HepG2 (cell line): Measurements from ENCODE around the gene NT5C. TPM values are rescaled to one million over a fixed set of nuclear protein-coding genes. Genes with fewer than 3 reads are reported as not detected.

Source experiments
- ETV6 ChIP-seq: sonication (generic); formaldehyde crosslinking; conservative IDR thresholded peaks from 2 replicates; pipeline ENCODE4 v1.4.0; 2020; ENCODE audit warnings: missing genetic modification reagents
- FOXJ3 ChIP-seq: sonication (generic); formaldehyde crosslinking; IDR thresholded peaks from 2 replicates; pipeline ENCODE4 v1.4.0; 2020; ENCODE audit warnings: missing genetic modification reagents, mild to moderate bottlenecking, borderline replicate concordance
- IKZF5 ChIP-seq: IDR thresholded peaks from 2 replicates; pipeline ENCODE4 v1.6.1; 2018; ENCODE audit warnings: missing genetic modification reagents, mild to moderate bottlenecking, missing compliant biosample characterization
- IRF2 ChIP-seq: IDR thresholded peaks from 2 replicates; pipeline ENCODE4 v1.6.1; 2018; ENCODE audit warnings: missing genetic modification reagents, missing compliant biosample characterization
- MEIS2 ChIP-seq: sonication (generic); formaldehyde crosslinking; IDR thresholded peaks from 2 replicates; pipeline ENCODE4 v1.9.0; 2021; ENCODE audit warnings: mild to moderate bottlenecking, missing genetic modification reagents
- RBM39 ChIP-seq: fragments of 200-400 bp; formaldehyde crosslinking; IDR thresholded peaks from one replicate; pipeline ENCODE4 v1.6.1; 2018; ENCODE audit warnings: antibody characterized with exemption, mild to moderate bottlenecking, low read depth, low read length; ENCODE audit not compliant: poor library complexity, severe bottlenecking
- REXO4 ChIP-seq: sonication (generic); formaldehyde crosslinking; IDR thresholded peaks from 2 replicates; pipeline ENCODE4 v1.8.0; 2022; ENCODE audit warnings: missing genetic modification reagents, mild to moderate bottlenecking, borderline replicate concordance
- ZNF207 ChIP-seq: fragments of 450-650 bp; IDR thresholded peaks from 2 replicates; pipeline ENCODE4 v1.6.1; 2016; ENCODE audit warnings: antibody characterized with exemption, borderline replicate concordance
- ZNF337 ChIP-seq: sonication (generic); formaldehyde crosslinking; IDR thresholded peaks from 2 replicates; pipeline ENCODE4 v1.5.1; 2020; ENCODE audit warnings: missing genetic modification reagents, low read depth, mild to moderate bottlenecking, borderline replicate concordance
- ZNF567 ChIP-seq: sonication (generic); formaldehyde crosslinking; IDR thresholded peaks from 2 replicates; pipeline ENCODE4 v1.8.1; 2023; ENCODE audit warnings: mild to moderate bottlenecking, missing genetic modification reagents, borderline replicate concordance
- ZNF577 ChIP-seq: sonication (generic); formaldehyde crosslinking; IDR thresholded peaks from 2 replicates; pipeline ENCODE4 v1.4.0; 2020; ENCODE audit warnings: mild to moderate bottlenecking, low read depth, missing genetic modification reagents, borderline replicate concordance
- ZNF790 ChIP-seq: sonication (generic); formaldehyde crosslinking; IDR thresholded peaks from 2 replicates; pipeline ENCODE4 v1.8.0; 2022; ENCODE audit warnings: missing genetic modification reagents, mild to moderate bottlenecking, borderline replicate concordance
- ZNF879 ChIP-seq: sonication (generic); formaldehyde crosslinking; IDR thresholded peaks from 2 replicates; pipeline ENCODE4 v1.8.1; 2023; ENCODE audit warnings: missing genetic modification reagents
- polyA plus RNA-seq, 8 experiments: library from polyadenylated mRNA; depleted of rRNA in 3 of 8; stranded (reverse) in 7 of 8; unstranded in 1 of 8; fragments of >200 nt; fragmentation: Illumina TruSeq in 4 of 8; extraction: Trizol in 4 of 8; gene quantifications; 2 replicates each; pipeline versions ENCODE4 v1.2.1 to v1.2.3, GENCODE V29; 2011 to 2016; ENCODE audit warnings: low read depth in 4 of 8, missing spikeins in 1 of 8, mixed read lengths in 1 of 8; ENCODE audit not compliant: insufficient read depth in 1 of 8
- total RNA-seq, 5 experiments: library from RNA; depleted of rRNA; stranded (reverse); fragments of >200 nt; fragmentation: Illumina TruSeq; extraction: Trizol; gene quantifications; 2 replicates each; pipeline ENCODE4 v1.2.3, GENCODE V29; 2016; ENCODE audit warnings: low read depth in 1 of 5
- TF ChIP-seq, protein P1 (sequence below): sonication (generic); formaldehyde crosslinking; IDR thresholded peaks from 2 replicates; pipeline ENCODE4 v1.4.0; 2020; ENCODE audit warnings: missing genetic modification reagents, borderline replicate concordance
- TF ChIP-seq, protein P2 (sequence below): sonication (generic); formaldehyde crosslinking; IDR thresholded peaks from 2 replicates; pipeline ENCODE4 v1.4.0; 2020; ENCODE audit warnings: mild to moderate bottlenecking, low read depth, missing genetic modification reagents
- TF ChIP-seq, protein P3 (sequence below): IDR thresholded peaks from 2 replicates; pipeline ENCODE4 v1.6.1; 2016; ENCODE audit warnings: control low read depth
- TF ChIP-seq, protein P4 (sequence below): sonication (generic); formaldehyde crosslinking; conservative IDR thresholded peaks from 2 replicates; pipeline ENCODE4 v1.5.0; 2020; ENCODE audit warnings: missing genetic modification reagents

The NT5C gene
- total and polyA plus RNA-seq, 2 of the 13 experiments (the other 11 are each of a cell fraction or from before 2014, with no cell fraction given), result 42.8 to 48.6 TPM

DNA sequence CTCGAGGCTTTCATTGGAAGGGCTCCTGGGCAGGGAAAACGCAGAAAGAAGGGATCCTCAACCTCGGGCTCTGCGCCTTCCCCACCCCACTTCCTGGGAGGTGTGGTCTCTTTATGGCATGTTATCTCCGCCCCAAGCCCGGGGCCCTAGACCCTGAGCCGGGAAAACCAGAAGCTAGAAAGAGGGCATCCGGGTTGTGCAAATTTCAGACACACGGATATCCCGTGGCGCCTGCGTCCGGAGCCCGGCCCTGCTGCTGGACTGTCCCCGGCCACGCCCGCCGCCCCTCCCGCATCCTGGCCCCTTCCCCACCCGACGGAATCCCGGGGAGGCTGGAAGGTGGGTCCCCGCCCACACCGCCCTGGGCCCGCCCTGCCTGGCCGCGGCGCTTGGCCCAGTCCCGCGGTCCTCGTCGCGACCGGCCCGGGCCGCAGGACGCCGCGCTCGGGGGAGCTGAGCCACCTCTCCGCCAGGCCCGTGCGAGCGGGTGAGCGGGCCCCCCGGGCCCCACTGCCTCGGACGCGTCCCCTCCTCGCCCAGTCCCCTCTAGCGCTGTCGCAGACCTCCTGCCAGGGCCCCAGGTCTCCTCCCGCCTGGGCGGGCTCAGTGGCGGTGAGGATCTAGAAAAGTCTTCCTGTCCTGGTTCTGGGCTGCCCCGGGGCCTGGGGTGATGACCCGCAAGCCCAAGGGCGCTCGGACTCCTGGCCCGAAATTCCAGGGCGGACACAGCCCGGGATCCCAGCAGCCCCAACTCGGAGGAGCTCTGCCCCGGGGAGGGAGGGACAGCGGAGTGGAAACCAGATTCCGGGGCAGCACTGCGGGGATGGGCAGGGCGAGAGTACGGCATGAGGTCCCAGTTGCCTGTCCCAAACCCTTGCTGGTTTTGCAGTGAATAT lies 43.7 kb downstream of the NT5C start, which contains the start of gene SLC16A5 (continued):
- TF ChIP-seq, protein P1, sequence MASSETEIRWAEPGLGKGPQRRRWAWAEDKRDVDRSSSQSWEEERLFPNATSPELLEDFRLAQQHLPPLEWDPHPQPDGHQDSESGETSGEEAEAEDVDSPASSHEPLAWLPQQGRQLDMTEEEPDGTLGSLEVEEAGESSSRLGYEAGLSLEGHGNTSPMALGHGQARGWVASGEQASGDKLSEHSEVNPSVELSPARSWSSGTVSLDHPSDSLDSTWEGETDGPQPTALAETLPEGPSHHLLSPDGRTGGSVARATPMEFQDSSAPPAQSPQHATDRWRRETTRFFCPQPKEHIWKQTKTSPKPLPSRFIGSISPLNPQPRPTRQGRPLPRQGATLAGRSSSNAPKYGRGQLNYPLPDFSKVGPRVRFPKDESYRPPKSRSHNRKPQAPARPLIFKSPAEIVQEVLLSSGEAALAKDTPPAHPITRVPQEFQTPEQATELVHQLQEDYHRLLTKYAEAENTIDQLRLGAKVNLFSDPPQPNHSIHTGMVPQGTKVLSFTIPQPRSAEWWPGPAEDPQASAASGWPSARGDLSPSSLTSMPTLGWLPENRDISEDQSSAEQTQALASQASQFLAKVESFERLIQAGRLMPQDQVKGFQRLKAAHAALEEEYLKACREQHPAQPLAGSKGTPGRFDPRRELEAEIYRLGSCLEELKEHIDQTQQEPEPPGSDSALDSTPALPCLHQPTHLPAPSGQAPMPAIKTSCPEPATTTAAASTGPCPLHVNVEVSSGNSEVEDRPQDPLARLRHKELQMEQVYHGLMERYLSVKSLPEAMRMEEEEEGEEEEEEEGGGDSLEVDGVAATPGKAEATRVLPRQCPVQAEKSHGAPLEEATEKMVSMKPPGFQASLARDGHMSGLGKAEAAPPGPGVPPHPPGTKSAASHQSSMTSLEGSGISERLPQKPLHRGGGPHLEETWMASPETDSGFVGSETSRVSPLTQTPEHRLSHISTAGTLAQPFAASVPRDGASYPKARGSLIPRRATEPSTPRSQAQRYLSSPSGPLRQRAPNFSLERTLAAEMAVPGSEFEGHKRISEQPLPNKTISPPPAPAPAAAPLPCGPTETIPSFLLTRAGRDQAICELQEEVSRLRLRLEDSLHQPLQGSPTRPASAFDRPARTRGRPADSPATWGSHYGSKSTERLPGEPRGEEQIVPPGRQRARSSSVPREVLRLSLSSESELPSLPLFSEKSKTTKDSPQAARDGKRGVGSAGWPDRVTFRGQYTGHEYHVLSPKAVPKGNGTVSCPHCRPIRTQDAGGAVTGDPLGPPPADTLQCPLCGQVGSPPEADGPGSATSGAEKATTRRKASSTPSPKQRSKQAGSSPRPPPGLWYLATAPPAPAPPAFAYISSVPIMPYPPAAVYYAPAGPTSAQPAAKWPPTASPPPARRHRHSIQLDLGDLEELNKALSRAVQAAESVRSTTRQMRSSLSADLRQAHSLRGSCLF, result no peak
- TF ChIP-seq ZNF577 (CRISPR knock-in tag), result no peak
- TF ChIP-seq ZNF790 (CRISPR knock-in tag), result no peak
- TF ChIP-seq IKZF5 (CRISPR knock-in tag), result no peak
- TF ChIP-seq ZNF879 (CRISPR knock-in tag), result 0 out of 2 replicates have a peak, but pooled peaks have one; percentile 5
- no peak for TF ChIP-seq REXO4 (CRISPR knock-in tag)
- TF ChIP-seq RBM39, result peak; percentile 25
- TF ChIP-seq ZNF567 (CRISPR knock-in tag), result no peak
- TF ChIP-seq MEIS2 (CRISPR knock-in tag), result peak; percentile 39; the same call in 1 of the 2 replicates
- TF ChIP-seq, protein P2, sequence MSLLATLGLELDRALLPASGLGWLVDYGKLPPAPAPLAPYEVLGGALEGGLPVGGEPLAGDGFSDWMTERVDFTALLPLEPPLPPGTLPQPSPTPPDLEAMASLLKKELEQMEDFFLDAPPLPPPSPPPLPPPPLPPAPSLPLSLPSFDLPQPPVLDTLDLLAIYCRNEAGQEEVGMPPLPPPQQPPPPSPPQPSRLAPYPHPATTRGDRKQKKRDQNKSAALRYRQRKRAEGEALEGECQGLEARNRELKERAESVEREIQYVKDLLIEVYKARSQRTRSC (CRISPR knock-in tag), result no peak
- TF ChIP-seq ZNF337 (CRISPR knock-in tag), result no peak
- TF ChIP-seq ZNF207, result no peak
- TF ChIP-seq FOXJ3 (CRISPR knock-in tag), result no peak
- TF ChIP-seq, protein P3, sequence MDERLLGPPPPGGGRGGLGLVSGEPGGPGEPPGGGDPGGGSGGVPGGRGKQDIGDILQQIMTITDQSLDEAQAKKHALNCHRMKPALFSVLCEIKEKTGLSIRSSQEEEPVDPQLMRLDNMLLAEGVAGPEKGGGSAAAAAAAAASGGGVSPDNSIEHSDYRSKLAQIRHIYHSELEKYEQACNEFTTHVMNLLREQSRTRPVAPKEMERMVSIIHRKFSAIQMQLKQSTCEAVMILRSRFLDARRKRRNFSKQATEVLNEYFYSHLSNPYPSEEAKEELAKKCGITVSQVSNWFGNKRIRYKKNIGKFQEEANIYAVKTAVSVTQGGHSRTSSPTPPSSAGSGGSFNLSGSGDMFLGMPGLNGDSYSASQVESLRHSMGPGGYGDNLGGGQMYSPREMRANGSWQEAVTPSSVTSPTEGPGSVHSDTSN (CRISPR knock-in tag), result no peak
- no peak for TF ChIP-seq ETV6 (CRISPR knock-in tag)
- TF ChIP-seq, protein P4, sequence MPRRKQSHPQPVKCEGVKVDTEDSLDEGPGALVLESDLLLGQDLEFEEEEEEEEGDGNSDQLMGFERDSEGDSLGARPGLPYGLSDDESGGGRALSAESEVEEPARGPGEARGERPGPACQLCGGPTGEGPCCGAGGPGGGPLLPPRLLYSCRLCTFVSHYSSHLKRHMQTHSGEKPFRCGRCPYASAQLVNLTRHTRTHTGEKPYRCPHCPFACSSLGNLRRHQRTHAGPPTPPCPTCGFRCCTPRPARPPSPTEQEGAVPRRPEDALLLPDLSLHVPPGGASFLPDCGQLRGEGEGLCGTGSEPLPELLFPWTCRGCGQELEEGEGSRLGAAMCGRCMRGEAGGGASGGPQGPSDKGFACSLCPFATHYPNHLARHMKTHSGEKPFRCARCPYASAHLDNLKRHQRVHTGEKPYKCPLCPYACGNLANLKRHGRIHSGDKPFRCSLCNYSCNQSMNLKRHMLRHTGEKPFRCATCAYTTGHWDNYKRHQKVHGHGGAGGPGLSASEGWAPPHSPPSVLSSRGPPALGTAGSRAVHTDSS (CRISPR knock-in tag), result no peak
- peak; percentile 59; the same call in 1 of the 2 replicates for TF ChIP-seq IRF2 (CRISPR knock-in tag)
